ENCODE results near the gene PRR15L.
"Not testable (repeated sequence)": the region's sequence is repeated elsewhere in the genome, so short reads cannot be mapped to it uniquely, and the experiment has no call there.

The PRR15L gene

GRCh38 chr17:47929218-47930000 is 28.3 kb downstream of the PRR15L start:
- DNase-seq: no peak

- DNase-seq: no peak
Observed at GRCh38 chr17:47928415-47928814, 29.3 kb downstream of the PRR15L start.

- no peak for DNase-seq
Observed at GRCh38 chr17:47927821-47928400, 29.8 kb downstream of the PRR15L start.

- DNase-seq: no peak
Observed at GRCh38 chr17:47925678-47925988, 32.0 kb downstream of the PRR15L start.

- DNase-seq: no peak
Observed at GRCh38 chr17:47924785-47925677, 32.7 kb downstream of the PRR15L start.

- not testable (repeated sequence) for DNase-seq
Observed at GRCh38 chr17:47919889-47920288, 37.8 kb downstream of the PRR15L start.

GRCh38 chr17:47918991-47919390 is 38.7 kb downstream of the PRR15L start:
- no peak for DNase-seq

- no peak for DNase-seq
Observed at GRCh38 chr17:47918006-47918405, 39.7 kb downstream of the PRR15L start.

- DNase-seq: no peak
Observed at GRCh38 chr17:47917581-47917980, 40.1 kb downstream of the PRR15L start.

GRCh38 chr17:47916489-47917208 is 41.0 kb downstream of the PRR15L start:
- DNase-seq: no peak

- DNase-seq: no peak
Observed at GRCh38 chr17:47915776-47916398, 41.8 kb downstream of the PRR15L start.

GRCh38 chr17:47914306-47914948 is 43.3 kb downstream of the PRR15L start:
- DNase-seq: no peak

- DNase-seq: no peak
Observed at GRCh38 chr17:47913050-47913449, 44.6 kb downstream of the PRR15L start.

- no peak for DNase-seq
Observed at GRCh38 chr17:47907932-47908562, 49.6 kb downstream of the PRR15L start.

GRCh38 chr17:47906443-47906842 is 51.2 kb downstream of the PRR15L start:
- no peak for DNase-seq

GRCh38 chr17:47905221-47905733 is 52.4 kb downstream of the PRR15L start:
- DNase-seq: no peak

GRCh38 chr17:47902039-47902744 is 55.5 kb downstream of the PRR15L start:
- no peak for DNase-seq

Data from stimulated activated CD4-positive, alpha-beta T cell treated with anti-CD3 and anti-CD28 coated beads, Interleukin-4, amount 100 ng/mL, for 4 hours (primary cell).